ENCODE results near the gene CHD1L. TPM values are rescaled to one million over a fixed set of nuclear protein-coding genes. Genes with fewer than 3 reads are reported as not detected.

The CHD1L gene
- total and polyA plus RNA-seq, 4 experiments from 2014 or later = 17.1 to 31.6 (median 24.2) TPM

DNA sequence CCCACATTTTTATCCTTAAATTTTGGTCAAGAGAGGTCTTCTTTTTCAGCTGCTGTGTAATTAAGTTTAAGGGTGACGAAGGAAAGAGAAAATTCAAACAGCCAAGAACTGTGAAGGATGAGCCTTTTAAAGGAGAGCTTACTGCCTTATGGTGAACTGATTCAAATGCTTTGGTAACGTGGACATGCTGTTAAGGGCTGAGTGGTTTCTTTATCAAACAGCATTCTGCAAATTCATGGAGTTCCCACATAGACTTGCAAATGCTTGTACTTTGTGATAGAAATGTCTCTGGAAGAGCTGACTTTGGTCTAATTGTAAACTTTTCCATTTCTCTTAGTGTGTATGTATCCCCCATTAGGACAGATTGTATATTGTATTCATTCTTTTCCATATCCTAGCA lies 93.8 kb downstream of the CHD1L start:
- CTCF ChIA-PET (ENCODE audit: partially characterized antibody) = interaction anchor here (0.6 kb wide), 1 partner anchor 12 kb away, joined by 4 read pairs; no protein-coding TSS in a partner anchor
- no peaks in the 10 kb centered on the region for H3K4me1 ChIP-seq (ENCODE audit: insufficient read depth, low read length)
- Mint-ChIP-seq H3K9me3 (peaks cover 0 to 1% (median 0%) of the 10 kb centered on the region in 8 donors), H3K4me1 (no peaks in the 10 kb centered on the region), H3K36me3 (no peaks in the 10 kb centered on the region), H3K27ac (no peak overlapping the region), H3K27me3 (peaks cover 22 to 27% of the 10 kb centered on the region in 2 donors), H3K4me3 (no peak overlapping the region)
- intact Hi-C loops (cut with micrococcal nuclease) = no loop called here
- no peak overlapping the region for H3K27ac ChIP-seq (ENCODE audit: low read depth, low read length)
- no peak for DNase-seq
- H3K36me3 ChIP-seq (ENCODE audit: insufficient read depth, low read length) = no peaks in the 10 kb centered on the region
- H3K4me3 ChIP-seq (ENCODE audit: low read length in 2 of 2) = no peak overlapping the region
- no peaks in the 10 kb centered on the region for H3K27me3 ChIP-seq (ENCODE audit: insufficient read depth, low read length)
- H3K9me3 ChIP-seq (ENCODE audit: control insufficient read depth in 1 of 2, low read length in 2 of 2) = no peaks in the 10 kb centered on the region
- POLR2A ChIA-PET (ENCODE audit: partially characterized antibody) = no interaction called here

GRCh38 chr1:147337040-147337630 lies 94.7 kb downstream of the CHD1L start:
- Histone ChIP-seq H3K9me3 (ENCODE audit: control insufficient read depth in 1 of 2, low read length in 2 of 2) (no peaks in the 10 kb centered on the region), H3K27me3 (ENCODE audit: insufficient read depth, low read length) (no peaks in the 10 kb centered on the region), H3K4me3 (ENCODE audit: low read length in 2 of 2) (no peak overlapping the region), H3K4me1 (ENCODE audit: insufficient read depth, low read length) (no peaks in the 10 kb centered on the region), H3K27ac (ENCODE audit: low read depth, low read length) (no peak overlapping the region), H3K36me3 (ENCODE audit: insufficient read depth, low read length) (no peaks in the 10 kb centered on the region)
- no peak overlapping the region for H3K4me3 Mint-ChIP-seq
- H3K9me3 Mint-ChIP-seq = peaks cover 0 to 1% (median 0%) of the 10 kb centered on the region in 8 donors
- POLR2A ChIA-PET (ENCODE audit: partially characterized antibody) = no interaction called here
- peaks cover 28 to 30% of the 10 kb centered on the region in 2 donors for H3K27me3 Mint-ChIP-seq
- H3K4me1 Mint-ChIP-seq = no peaks in the 10 kb centered on the region
- H3K27ac Mint-ChIP-seq = no peak overlapping the region
- intact Hi-C loops (cut with micrococcal nuclease) = no loop called here
- H3K36me3 Mint-ChIP-seq = no peaks in the 10 kb centered on the region
- DNase-seq = no peak
- CTCF ChIA-PET (ENCODE audit: partially characterized antibody) = interaction anchor here (0.6 kb wide), 1 partner anchor 11 kb away, joined by 4 read pairs; no protein-coding TSS in a partner anchor

DNA sequence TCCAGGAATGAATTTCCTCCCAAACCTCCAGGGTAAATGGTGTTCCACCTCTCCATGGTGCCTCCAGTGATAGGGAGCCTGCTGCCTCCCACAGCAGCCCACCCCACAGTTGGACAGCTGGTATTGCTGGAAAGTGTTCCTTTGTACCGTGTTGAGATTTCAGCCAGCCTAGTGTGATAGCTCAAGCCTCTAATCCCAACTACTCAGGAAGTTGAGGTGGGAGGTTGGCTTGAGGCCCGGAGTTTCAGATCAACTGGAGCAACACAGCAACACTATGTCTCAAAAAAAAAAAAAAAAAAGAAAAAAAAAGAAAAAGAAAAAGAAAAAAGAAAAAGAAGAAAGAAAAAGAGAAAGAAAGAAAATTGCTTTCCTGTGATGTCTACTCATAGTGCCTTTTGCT lies 96.1 kb downstream of the CHD1L start:
- Mint-ChIP-seq H3K27me3 (peaks cover 31 to 32% of the 10 kb centered on the region in 2 donors), H3K27ac (no peak overlapping the region), H3K4me1 (no peaks in the 10 kb centered on the region), H3K9me3 (peaks cover 0 to 1% (median 0%) of the 10 kb centered on the region in 8 donors), H3K36me3 (no peaks in the 10 kb centered on the region), H3K4me3 (no peak overlapping the region)
- ChIA-PET POLR2A (ENCODE audit: partially characterized antibody) (no interaction called here), CTCF (ENCODE audit: partially characterized antibody) (no interaction called here)
- intact Hi-C loops (cut with micrococcal nuclease) = no loop called here
- Histone ChIP-seq H3K36me3 (ENCODE audit: insufficient read depth, low read length) (no peaks in the 10 kb centered on the region), H3K27ac (ENCODE audit: low read depth, low read length) (no peak overlapping the region), H3K4me3 (ENCODE audit: low read length in 2 of 2) (no peak overlapping the region), H3K27me3 (ENCODE audit: insufficient read depth, low read length) (no peaks in the 10 kb centered on the region), H3K4me1 (ENCODE audit: insufficient read depth, low read length) (no peaks in the 10 kb centered on the region), H3K9me3 (ENCODE audit: control insufficient read depth in 1 of 2, low read length in 2 of 2) (no peaks in the 10 kb centered on the region)
- no peak for DNase-seq

DNA sequence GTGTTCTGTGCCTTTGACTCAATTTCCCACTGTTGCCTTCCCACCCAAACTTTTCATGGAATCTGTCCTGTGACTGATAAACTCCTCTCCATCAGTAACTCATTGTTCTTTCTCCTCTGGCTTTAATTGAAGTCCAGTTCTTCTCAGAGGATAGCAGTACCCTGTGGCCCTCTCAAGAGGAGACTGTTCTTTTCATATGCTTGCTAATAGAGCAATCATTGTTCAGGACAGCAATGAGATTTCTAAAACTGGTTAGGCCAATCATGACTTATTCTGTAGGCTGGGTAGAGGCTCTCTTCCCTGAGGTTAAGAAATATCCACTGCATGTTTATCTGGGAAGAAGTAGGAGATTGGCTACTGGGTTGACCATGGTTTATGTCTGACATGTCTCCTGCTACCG lies 98.8 kb downstream of the CHD1L start:
- H3K27me3 ChIP-seq (ENCODE audit: insufficient read depth, low read length) = no peaks in the 10 kb centered on the region
- no peaks in the 10 kb centered on the region for H3K4me1 ChIP-seq (ENCODE audit: insufficient read depth, low read length)
- H3K27ac ChIP-seq (ENCODE audit: low read depth, low read length) = no peak overlapping the region
- H3K9me3 Mint-ChIP-seq = peaks cover 0 to 12% (median 2%) of the 10 kb centered on the region in 8 donors
- CTCF ChIA-PET (ENCODE audit: partially characterized antibody) = no interaction called here
- intact Hi-C loops (cut with micrococcal nuclease) = no loop called here
- no peaks in the 10 kb centered on the region for H3K36me3 ChIP-seq (ENCODE audit: insufficient read depth, low read length)
- H3K27me3 Mint-ChIP-seq = peaks cover 40 to 53% of the 10 kb centered on the region in 2 donors
- no peaks in the 10 kb centered on the region for H3K4me1 Mint-ChIP-seq
- H3K36me3 Mint-ChIP-seq = no peaks in the 10 kb centered on the region
- DNase-seq = no peak
- H3K9me3 ChIP-seq (ENCODE audit: control insufficient read depth in 1 of 2, low read length in 2 of 2) = no peaks in the 10 kb centered on the region
- H3K4me3 ChIP-seq (ENCODE audit: low read length in 2 of 2) = no peak overlapping the region
- POLR2A ChIA-PET (ENCODE audit: partially characterized antibody) = no interaction called here
- H3K27ac Mint-ChIP-seq = no peak overlapping the region
- H3K4me3 Mint-ChIP-seq = no peak overlapping the region

Other genes with a start within 250 kb of the CHD1L start
- 10 to 100 TPM; 19.8 to 24.5 TPM for gene PRKAB2, start 70.2 kb upstream of the CHD1L start, total RNA-seq
- 1 to 10 TPM; 1.8 to 3.1 TPM for gene PRKAB2, start 70.2 kb upstream of the CHD1L start, polyA plus RNA-seq
- gene FMO5, start 17.3 kb upstream of the CHD1L start, total RNA-seq = 1 to 10 TPM; 1.0 to 1.5 TPM
- gene FMO5, start 17.3 kb upstream of the CHD1L start, polyA plus RNA-seq = 1 to 10 TPM; 1.3 to 1.5 TPM

Measured in CD4-positive, alpha-beta memory T cell (primary cell).